NCI-H146 (cell line): ENCODE results near the gene JARID2.
A peak's percentile ranks its signal among the peaks of the same experiment; 100 is the strongest.

Experiments
- DNase-seq: peaks from one replicate; lab custom pipeline; 2025; lab: John Stamatoyannopoulos, UW

Gene JARID2

GRCh38 chr6:15264902-15265761, 19.3 kb downstream of the JARID2 start:
- peak; percentile 39 for DNase-seq

- no peak for DNase-seq
Measured at GRCh38 chr6:15265787-15266186, 19.9 kb downstream of the JARID2 start.

- DNase-seq = no peak
Measured at GRCh38 chr6:15266423-15266996, 20.6 kb downstream of the JARID2 start.

- DNase-seq = no peak
Measured at GRCh38 chr6:15267221-15267620, 21.4 kb downstream of the JARID2 start.

- no peak for DNase-seq
Measured at GRCh38 chr6:15268137-15268908, 22.5 kb downstream of the JARID2 start.

GRCh38 chr6:15269011-15269410, 23.1 kb downstream of the JARID2 start:
- no peak for DNase-seq

GRCh38 chr6:15269619-15270018, 23.8 kb downstream of the JARID2 start:
- DNase-seq = no peak

GRCh38 chr6:15270402-15270801, 24.5 kb downstream of the JARID2 start:
- no peak for DNase-seq

GRCh38 chr6:15272562-15272961, 26.7 kb downstream of the JARID2 start:
- no peak for DNase-seq

GRCh38 chr6:15274692-15275387, 29.0 kb downstream of the JARID2 start:
- no peak for DNase-seq

- no peak for DNase-seq
Measured at GRCh38 chr6:15276036-15276985, 30.4 kb downstream of the JARID2 start.

GRCh38 chr6:15279047-15279661, 33.3 kb downstream of the JARID2 start:
- no peak for DNase-seq

GRCh38 chr6:15280028-15280427, 34.2 kb downstream of the JARID2 start:
- no peak for DNase-seq

GRCh38 chr6:15280961-15281360, 35.1 kb downstream of the JARID2 start:
- DNase-seq = no peak

GRCh38 chr6:15282334-15282733, 36.5 kb downstream of the JARID2 start:
- DNase-seq = no peak

- no peak for DNase-seq
Measured at GRCh38 chr6:15283986-15284361, 38.1 kb downstream of the JARID2 start.

- no peak for DNase-seq
Measured at GRCh38 chr6:15284743-15285142, 38.9 kb downstream of the JARID2 start.

GRCh38 chr6:15285682-15286294, 39.9 kb downstream of the JARID2 start:
- no peak for DNase-seq

GRCh38 chr6:15287670-15288375, 42.0 kb downstream of the JARID2 start:
- no peak for DNase-seq

GRCh38 chr6:15288856-15289255, 43.0 kb downstream of the JARID2 start:
- no peak for DNase-seq
